Sigmoid colon (tissue), 4 donors: Measurements from ENCODE around the gene ZFP69B.

Source experiments
- EP300 ChIP-seq, 4 donors: sonication (generic); formaldehyde crosslinking; IDR thresholded peaks; one replicate each; pipeline ENCODE4 v1.6.1; 2017; ENCODE audit warnings: antibody characterized with exemption in 4 of 4
- POLR2A ChIP-seq, 2 donors: fragments of 450-650 bp; IDR thresholded peaks; one replicate each; pipeline ENCODE4 v1.6.1; 2016; ENCODE audit warnings: antibody characterized with exemption in 2 of 2, mild to moderate bottlenecking in 2 of 2, moderate library complexity in 2 of 2

- TF ChIP-seq EP300 (IDR thresholded peaks at IDR 0.05), result no peak
- no peak for TF ChIP-seq POLR2A (IDR thresholded peaks at IDR 0.05)
Observed at GRCh38 chr1:40401473-40402201, 48.6 kb upstream of the ZFP69B start.
